Fibroblast of skin of right quadriceps (primary cell): ENCODE data around the gene MRO.

Experiments used
- DNase-seq: peaks from one replicate; pipeline ENCODE4 v3.0.0-alpha.2; 2013

MRO gene

DNA sequence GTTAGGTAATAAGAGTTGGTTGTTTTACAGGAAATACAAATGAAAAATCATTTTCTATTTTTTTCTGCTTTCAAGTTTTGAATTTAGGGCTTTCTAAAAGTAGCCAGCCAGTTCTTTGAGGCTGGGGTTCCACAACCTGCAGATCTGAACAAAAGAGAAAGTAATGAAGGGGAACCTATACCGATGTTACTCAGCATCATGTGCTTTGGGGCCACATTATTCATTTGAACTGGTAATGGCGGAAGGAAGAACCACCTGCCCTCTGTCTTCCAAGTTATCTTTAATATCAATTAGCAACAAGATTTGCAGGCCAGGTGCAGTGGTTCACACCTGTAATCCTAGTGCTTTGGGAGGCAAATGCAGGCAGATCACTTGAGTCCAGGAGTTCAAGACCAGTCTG lies 12.9 kb upstream of the MRO start:
- DNase-seq, result no peak

DNA sequence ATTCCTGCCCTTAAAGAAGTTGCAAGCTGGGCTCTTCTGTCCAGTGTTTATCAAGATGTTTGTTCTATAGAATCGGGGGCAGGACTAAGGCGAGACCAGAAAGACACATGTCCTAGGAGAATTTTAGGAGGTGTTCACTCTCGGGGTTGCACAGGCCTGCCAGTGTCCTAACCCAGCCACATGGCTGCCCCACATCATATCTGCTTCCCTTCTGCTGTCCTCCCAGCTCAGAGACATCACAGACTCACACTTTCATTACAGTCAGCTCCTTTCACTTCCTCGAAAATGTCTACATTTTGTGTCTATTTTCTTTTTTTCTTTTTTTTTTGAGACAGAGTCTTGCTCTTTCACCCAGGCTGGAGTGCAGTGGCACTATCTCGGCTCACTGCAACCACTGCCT lies 10.7 kb upstream of the MRO start:
- DNase-seq, result no peak

DNA sequence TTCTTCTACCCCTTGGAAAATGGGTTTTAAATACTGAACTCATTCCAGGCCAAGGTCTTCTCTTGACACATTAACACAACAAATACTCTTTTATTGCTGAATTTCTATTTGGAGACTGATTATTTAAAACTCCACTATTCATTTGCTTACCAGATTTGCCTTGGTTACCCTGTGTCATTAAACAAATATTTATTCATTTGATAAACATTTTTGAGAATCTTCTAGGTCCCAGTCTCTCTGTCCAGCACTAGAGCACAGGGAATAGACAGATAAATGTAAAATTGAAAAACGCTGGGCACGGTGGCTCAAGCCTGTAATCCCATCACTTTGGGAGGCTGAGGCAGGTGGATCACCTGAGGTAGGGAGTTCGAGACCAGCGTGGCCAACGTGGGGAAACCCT lies 9.8 kb upstream of the MRO start:
- DNase-seq, result no peak

DNA sequence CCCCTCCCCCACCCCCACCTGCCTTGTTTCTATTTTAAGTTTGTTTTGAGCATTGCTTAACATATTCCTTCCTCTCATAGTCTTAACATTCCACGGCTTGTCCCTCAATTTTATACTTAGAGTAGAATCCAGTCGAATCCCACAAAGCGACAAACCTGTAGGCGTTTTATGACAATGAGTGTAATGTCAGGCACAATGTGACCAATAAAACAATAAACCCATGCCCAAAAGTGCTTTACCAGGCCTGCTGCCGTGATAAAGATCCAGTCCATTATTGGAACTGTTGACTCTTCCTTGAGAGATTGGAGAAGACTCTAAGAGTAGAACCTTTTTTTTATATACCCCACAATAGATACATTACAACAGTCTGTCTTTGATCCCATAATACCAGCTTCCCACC lies 6.2 kb upstream of the MRO start:
- DNase-seq, result no peak

GRCh38 chr18:50825621-50826020 lies 5.8 kb upstream of the MRO start:
- DNase-seq, result no peak

DNA sequence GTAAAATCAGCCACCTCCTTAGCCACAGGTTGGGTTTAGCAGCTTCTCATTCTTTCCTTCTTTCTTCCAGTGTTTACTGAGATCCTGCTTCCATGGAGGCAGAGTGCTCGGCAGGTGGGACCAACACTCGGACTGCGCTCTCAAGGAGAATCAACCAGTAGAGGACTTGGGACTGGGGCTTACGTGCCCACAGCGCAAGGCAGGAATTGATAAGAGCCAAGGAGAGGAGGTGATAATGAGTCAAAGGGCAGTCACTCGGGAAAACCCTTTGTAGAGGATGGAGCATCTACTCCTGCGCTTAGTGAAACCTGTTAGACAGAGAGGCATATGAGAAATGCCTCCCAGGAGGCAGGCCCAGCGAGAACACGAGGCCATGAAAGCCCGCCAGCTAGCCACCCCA lies 2.9 kb upstream of the MRO start:
- DNase-seq, result no peak

DNA sequence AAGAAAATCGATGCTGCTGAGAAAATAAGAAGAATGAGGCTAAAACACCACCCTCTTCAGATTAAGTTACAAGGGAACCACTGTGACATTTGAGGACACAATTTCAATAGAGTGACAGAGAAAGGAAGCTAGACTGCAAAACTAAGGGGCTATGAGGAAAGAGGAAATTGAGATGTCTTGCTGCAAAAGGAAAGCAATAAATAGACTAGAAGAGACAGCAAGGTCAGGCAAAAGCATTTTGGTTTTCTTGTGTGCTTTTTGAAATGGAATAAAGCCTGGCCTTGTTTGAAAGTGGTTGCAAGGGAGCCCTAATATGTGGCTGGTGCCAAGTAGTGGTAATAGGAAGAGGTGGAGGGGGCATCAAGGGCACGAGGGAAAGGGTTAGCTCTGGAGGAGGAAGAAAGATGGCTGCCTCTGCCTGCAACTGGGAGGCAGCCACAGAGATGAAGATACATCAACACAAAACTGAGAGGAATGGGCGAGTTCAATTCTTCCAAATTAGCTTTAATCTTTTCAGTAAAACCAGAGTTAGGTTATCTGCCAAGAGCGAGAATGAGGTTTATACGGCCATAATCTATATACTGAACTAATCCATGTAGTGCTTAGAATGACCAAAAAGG lies 1.2 kb upstream of the MRO start:
- no peak for DNase-seq

GRCh38 chr18:50819027-50819727 lies 639 bp downstream of the MRO start:
- peak; percentile 17 for DNase-seq

DNA sequence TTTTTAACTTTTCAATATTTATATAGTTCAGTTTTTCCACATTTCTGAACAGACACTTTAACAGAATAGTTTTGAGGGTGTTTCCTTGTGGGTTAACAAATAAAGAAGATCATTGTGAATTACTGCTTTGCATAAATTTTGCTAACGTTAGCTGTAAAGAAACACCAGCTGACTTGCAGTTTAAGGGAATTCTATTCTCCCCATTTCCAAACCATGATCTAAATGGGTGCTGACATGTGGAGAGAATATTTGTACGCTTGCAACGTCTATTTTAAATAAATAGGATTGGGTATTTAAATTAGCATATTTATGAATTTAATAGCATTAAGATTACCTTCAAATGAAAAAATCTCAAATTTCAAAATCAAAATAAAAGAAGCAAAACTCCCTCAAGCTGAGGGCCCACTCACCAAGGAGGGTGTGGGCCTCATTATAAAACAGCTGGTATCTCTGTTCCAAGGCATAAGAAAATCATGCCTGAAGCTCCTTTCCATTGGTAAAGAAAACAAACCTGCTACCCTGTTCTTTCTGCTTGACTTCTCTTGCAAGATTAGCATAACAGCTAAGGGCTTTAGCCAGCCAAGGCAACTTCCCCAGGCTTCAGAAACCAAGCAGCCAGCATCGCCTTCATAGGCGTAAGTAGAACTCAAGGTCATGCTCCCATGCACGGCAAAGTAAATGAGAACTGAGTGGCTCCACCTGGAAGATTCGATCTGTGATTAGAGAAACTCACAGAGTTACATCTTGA lies 3.2 kb downstream of the MRO start:
- DNase-seq, result no peak

GRCh38 chr18:50814395-50814794 lies 5.4 kb downstream of the MRO start:
- no peak for DNase-seq

DNA sequence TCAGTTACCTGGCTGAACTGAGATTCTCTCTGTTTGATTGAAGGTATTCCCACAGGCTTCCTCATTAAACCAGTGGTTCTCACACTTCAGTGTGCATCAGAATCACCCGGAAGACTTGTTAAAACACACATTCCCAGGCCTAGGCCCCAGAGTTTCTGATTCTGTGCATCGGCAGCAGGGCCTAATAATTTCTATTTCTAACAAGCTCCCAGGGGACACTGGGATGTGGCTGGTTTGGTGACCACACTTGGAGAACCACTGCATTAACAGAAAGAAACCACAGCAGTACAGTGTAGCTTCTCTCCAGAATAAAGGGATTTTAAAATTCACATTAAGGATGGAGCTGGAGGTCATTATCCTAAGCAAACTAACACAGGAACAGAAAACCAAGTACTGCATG lies 6.5 kb downstream of the MRO start:
- DNase-seq, result no peak

GRCh38 chr18:50812834-50813233 lies 7.0 kb downstream of the MRO start:
- DNase-seq, result no peak

DNA sequence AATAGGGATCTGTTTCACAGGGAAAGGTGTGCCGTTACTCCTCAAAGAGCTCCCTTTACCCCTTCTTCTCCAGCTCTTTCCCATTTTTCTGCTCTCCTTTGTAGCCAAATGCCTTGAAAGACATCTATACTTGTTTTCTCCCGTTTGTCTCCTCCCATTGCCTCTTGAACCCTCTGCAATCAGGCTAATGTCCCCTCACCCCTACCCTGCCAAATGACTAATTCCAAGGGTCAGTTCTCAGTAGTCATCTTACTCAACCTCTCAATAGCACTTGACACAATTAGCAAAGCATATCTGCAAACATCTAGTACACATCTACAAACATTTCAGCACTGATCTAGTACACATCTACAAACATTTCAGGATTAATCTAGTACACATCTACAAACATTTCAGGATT lies 12.6 kb downstream of the MRO start:
- no peak for DNase-seq

GRCh38 chr18:50806208-50806616 lies 13.6 kb downstream of the MRO start:
- no peak for DNase-seq

GRCh38 chr18:50805732-50806131 lies 14.1 kb downstream of the MRO start:
- no peak for DNase-seq

DNA sequence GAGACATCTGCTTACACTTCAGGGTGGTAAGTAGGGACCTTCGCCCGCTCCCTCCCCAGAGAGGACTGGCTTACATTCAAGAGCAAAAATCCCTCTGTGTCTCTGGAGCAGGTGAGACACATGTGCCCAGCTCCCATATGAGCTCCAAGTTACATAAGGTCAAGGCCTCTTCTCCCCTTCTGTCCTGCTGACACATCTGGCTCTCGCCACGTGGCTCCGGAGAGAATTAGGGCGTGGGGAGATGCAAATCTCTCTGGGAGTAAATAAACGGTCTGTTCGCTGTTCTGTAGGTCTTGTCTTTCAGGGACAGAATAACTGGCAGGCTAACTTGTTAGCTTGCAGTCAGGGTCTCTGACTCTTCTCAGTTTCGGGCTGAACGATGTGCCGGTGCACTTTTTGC lies 16.2 kb downstream of the MRO start:
- no peak for DNase-seq

- DNase-seq, result no peak
Measured at GRCh38 chr18:50802141-50802540, 17.7 kb downstream of the MRO start.

DNA sequence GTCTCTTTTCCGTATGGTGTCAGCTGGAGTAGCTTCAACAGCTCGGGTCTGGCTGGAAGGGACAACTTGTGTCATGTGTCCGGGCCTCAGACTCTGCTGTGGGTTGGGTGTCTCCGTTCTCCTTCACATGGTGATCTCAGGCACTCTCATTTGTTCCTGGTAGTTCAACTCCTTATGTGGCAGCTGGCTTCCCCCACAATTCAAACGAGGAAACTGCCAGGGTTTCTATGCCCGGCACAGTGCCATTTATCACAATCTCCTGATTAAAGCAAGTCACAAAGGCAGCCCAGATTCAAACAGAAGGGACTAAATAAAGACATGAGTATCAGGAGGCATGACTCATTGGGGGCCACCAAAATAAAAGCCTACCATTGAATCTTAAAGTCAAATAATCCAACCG lies 22.7 kb downstream of the MRO start:
- DNase-seq, result no peak

DNA sequence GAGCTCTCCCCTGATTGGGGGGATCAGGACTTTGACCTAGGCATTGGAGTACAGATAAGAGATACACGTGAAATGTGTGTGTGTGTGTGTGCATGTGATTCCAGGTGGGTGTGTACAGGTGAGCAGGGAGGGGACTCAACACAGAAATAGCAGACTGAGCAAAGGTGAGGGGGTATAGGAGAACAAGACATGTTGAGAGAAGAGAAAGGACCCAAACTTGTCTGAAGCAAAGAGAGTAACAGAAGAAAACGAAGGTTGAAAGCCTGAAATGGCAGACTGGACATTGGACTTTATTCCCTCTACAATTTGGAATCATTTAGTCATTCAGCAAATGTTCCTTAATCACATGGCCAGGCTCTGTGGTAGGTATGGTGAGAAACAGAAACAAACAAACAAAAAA lies 23.3 kb downstream of the MRO start:
- DNase-seq, result no peak

- DNase-seq, result no peak
Measured at GRCh38 chr18:50793641-50794565, 25.9 kb downstream of the MRO start.

DNA sequence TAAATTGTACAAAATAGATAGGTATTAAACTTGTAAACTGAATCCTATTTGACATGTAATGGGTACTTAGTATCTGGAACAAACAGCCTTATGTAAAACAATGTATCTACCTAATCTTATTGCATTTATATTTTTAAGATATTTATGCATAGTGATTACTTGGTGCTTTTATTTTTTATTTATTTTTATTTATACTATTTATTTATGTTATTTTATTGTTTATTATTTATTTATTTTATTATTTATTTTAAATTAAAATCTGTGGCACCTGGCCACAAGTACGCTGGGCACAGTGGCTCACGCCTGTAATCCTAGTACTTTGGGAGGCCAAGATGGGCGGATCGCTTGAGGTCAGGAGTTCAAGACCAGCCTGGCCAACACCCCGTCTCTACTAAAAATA lies 26.9 kb downstream of the MRO start:
- no peak for DNase-seq

- DNase-seq, result no peak
Measured at GRCh38 chr18:50791599-50792438, 28.0 kb downstream of the MRO start.
